Adrenal gland (tissue), 5 donors: Measurements from ENCODE around the gene UNC79.

Experiments
- POLR2A ChIP-seq, 2 donors: fragments of 450-650 bp; IDR thresholded peaks; one replicate each; pipeline ENCODE4 v1.6.1; 2017; ENCODE audit warnings: antibody characterized with exemption in 2 of 2, mild to moderate bottlenecking in 2 of 2, moderate library complexity in 1 of 2
- TF ChIP-seq, protein P1 (sequence below), 6 experiments: fragments of 450-650 bp in 4 of 6; fragments of 200-600 bp in 2 of 6; sonication (generic) in 1 of 6; IDR thresholded peaks; 1 replicate in 5 of 6; 2 replicates in 1 of 6; pipeline versions ENCODE4 v1.5.1 to v1.8.0; 2016 to 2021; ENCODE audit warnings: antibody characterized with exemption in 6 of 6, mild to moderate bottlenecking in 2 of 6, moderate library complexity in 1 of 6
- donor health status: DM: no; HTN: no; CAD: no.

DNA sequence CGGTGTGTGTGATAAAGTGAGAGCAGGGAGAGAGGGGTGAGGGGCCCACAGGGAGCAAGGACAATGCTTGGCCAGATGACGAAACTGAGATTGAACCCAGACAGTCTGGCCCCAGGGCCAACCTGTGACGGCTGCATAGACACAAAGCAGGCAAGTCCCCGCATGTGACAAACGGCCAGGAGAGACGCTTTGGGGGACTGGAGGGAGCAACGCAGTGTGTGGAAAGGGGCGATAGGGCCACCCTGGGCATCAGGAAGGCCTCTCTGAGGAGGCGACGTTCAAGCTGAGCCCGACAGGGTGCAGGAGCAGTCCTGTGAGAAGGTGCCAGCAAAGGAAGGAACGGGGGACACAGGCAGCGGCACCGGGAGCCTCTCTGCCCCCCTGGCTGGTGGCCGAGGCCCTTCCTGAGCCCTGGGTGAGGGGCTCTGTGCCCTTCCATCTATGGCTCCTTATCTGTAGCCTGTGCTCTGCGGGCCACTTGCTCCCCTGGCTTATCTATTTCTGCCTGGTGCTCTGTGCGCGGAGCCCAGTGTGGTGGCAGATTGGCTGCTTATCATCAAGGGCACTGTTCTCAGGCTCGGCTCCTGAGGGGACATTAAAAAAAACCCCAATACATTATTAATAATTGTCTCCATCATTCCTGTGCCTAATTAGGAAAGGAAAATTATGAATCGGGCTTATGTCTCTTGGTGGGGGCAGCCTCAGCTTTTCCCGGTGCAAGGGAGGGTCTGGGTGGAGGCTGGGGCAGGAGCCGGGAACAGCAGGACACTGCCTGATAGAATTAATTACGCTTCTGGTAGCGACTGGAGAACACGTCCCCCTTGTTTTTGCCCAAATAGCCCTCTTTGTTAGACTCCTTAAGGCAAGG is 317.7 kb downstream of the UNC79 start:
- TF ChIP-seq POLR2A (IDR thresholded peaks at IDR 0.05) = no peak
- TF ChIP-seq, protein P1, sequence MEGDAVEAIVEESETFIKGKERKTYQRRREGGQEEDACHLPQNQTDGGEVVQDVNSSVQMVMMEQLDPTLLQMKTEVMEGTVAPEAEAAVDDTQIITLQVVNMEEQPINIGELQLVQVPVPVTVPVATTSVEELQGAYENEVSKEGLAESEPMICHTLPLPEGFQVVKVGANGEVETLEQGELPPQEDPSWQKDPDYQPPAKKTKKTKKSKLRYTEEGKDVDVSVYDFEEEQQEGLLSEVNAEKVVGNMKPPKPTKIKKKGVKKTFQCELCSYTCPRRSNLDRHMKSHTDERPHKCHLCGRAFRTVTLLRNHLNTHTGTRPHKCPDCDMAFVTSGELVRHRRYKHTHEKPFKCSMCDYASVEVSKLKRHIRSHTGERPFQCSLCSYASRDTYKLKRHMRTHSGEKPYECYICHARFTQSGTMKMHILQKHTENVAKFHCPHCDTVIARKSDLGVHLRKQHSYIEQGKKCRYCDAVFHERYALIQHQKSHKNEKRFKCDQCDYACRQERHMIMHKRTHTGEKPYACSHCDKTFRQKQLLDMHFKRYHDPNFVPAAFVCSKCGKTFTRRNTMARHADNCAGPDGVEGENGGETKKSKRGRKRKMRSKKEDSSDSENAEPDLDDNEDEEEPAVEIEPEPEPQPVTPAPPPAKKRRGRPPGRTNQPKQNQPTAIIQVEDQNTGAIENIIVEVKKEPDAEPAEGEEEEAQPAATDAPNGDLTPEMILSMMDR (IDR thresholded peaks at IDR 0.05) = no peak
